Measurements from ENCODE around the gene BTBD1. TPM values are rescaled to one million over a fixed set of nuclear protein-coding genes. Genes with fewer than 3 reads are reported as not detected.

The BTBD1 gene
- total RNA-seq, 1 experiment from 2014 or later = 58.3 TPM

DNA sequence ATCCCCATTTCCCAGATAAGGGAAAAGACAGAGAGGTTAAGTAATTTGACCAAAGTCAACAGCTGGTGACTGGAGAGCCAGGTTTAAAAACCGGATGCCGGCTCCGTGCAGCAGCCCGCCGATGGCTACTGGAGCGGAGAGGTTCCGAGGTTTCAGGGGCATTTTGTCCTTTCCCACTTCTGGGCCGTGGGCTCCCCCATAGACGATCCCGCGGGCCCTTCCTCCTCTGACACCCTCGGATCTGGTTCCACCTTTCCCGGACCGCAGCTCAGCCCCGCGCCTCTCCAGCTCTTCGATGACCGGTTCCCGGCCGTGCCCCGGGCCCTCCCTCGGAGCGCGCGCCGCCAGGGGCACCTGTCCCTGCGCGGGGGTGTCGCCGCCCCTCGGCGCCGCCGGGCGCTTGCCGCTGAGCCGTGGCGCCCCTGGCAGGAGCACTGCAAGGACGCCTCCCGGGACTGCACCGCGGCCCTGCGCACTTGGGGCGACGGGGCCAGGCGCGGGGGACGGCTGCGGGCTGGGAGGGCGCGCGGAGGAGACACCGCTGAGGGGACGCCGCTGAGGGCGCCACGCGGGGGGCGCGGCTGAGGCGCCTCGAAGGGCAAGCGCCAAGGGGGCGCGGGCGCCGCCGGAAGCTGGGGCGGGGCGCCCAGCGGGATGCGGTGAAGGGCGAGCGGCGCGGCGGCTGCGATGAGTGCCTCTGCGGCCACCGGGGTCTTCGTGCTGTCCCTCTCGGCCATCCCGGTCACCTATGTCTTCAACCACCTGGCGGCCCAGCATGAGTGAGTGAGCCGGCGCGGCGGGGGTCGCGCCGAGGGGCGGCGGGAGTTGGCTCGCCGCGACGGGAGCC, 40.2 kb upstream of the BTBD1 start, which contains the start of gene TM6SF1:
Gene TM6SF1, plus strand, starts transcription at position 652 of the 847 bp plus-strand sequence. Its CDS starts 36 bp downstream, at position 688.
- peak within 1 kb of the TSS; percentile 58 for H3K4me3 ChIP-seq (ENCODE audit: low read depth, low read length, poor library complexity, severe bottlenecking)
- BruUV-seq (replicated peaks) = no TSS peak
- intact Hi-C loops (cut with micrococcal nuclease; ENCODE audit: unreplicated experiment) = loop anchor here (5.0 kb wide), 1 partner anchor 95 kb away; the partner anchor contains the start of gene C15orf40
- no peak for DNase-seq (ENCODE audit: low spot score)
- H3K36me3 ChIP-seq (ENCODE audit: insufficient read depth, low read length, poor library complexity, severe bottlenecking) = no peaks in the 10 kb centered on the region
- H3K9me3 ChIP-seq (ENCODE audit: low read depth, low read length, poor library complexity, severe bottlenecking) = no peaks in the 10 kb centered on the region
- H3K27ac ChIP-seq (ENCODE audit: low read depth, low read length, poor library complexity, severe bottlenecking) = no peak within 1 kb of the TSS
- ChIA-PET CTCF (no interaction called here), POLR2A (ENCODE audit: low non-redundant PET) (no interaction called here)
- H3K4me1 ChIP-seq (ENCODE audit: insufficient read depth, low read length, poor library complexity, severe bottlenecking) = peaks cover 10% of the 10 kb centered on the region
- H3K27me3 ChIP-seq (replicated peaks; ENCODE audit: insufficient read depth, low read depth, low read length, poor library complexity) = no peaks in the 10 kb centered on the region
- no peak for TF ChIP-seq EZH2 (IDR thresholded peaks at IDR 0.05; ENCODE audit: borderline replicate concordance, low read depth, low read length, poor library complexity, severe bottlenecking)
- TF ChIP-seq, protein P1, sequence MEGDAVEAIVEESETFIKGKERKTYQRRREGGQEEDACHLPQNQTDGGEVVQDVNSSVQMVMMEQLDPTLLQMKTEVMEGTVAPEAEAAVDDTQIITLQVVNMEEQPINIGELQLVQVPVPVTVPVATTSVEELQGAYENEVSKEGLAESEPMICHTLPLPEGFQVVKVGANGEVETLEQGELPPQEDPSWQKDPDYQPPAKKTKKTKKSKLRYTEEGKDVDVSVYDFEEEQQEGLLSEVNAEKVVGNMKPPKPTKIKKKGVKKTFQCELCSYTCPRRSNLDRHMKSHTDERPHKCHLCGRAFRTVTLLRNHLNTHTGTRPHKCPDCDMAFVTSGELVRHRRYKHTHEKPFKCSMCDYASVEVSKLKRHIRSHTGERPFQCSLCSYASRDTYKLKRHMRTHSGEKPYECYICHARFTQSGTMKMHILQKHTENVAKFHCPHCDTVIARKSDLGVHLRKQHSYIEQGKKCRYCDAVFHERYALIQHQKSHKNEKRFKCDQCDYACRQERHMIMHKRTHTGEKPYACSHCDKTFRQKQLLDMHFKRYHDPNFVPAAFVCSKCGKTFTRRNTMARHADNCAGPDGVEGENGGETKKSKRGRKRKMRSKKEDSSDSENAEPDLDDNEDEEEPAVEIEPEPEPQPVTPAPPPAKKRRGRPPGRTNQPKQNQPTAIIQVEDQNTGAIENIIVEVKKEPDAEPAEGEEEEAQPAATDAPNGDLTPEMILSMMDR (conservative IDR thresholded peaks at IDR 0.05; ENCODE audit: low read depth, low read length) = no peak

DNA sequence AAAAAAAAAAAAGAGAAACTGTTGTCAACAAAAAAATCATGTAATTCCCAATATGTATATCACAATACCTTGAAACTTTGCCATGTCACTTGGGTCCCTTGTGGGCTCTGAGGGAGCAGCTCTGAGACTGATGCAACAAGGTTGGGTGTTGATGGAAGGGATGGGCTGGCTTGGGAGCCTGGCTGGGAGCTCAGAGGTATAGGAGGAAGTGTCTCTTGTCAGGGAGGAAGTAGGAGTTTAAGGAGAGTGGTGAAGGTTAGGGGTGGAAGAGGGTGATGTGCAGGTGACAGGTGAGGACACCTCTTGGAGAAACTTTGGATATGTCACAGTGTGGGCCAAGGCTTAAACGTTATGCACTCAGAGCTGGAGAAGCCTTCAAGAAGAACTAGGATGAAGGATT, 38.4 kb upstream of the BTBD1 start:
- H3K4me3 ChIP-seq (ENCODE audit: low read depth, low read length, poor library complexity, severe bottlenecking) = no peak overlapping the region
- intact Hi-C loops (cut with micrococcal nuclease; ENCODE audit: unreplicated experiment) = loop anchor here (5.0 kb wide), 1 partner anchor 93 kb away; the partner anchor contains the start of gene C15orf40
- BruUV-seq (replicated peaks) = no TSS peak
- no peak overlapping the region for H3K27ac ChIP-seq (ENCODE audit: low read depth, low read length, poor library complexity, severe bottlenecking)
- no peaks in the 10 kb centered on the region for H3K36me3 ChIP-seq (ENCODE audit: insufficient read depth, low read length, poor library complexity, severe bottlenecking)
- CTCF ChIA-PET = no interaction called here
- peaks cover 10% of the 10 kb centered on the region for H3K4me1 ChIP-seq (ENCODE audit: insufficient read depth, low read length, poor library complexity, severe bottlenecking)
- DNase-seq (ENCODE audit: low spot score) = no peak
- POLR2A ChIA-PET (ENCODE audit: low non-redundant PET) = interaction anchor here (0.5 kb wide), 1 partner anchor 14 kb away, joined by 6 read pairs; no protein-coding TSS in a partner anchor
- H3K27me3 ChIP-seq (replicated peaks; ENCODE audit: insufficient read depth, low read depth, low read length, poor library complexity) = no peaks in the 10 kb centered on the region
- TF ChIP-seq EZH2 (IDR thresholded peaks at IDR 0.05; ENCODE audit: borderline replicate concordance, low read depth, low read length, poor library complexity, severe bottlenecking) = no peak
- TF ChIP-seq, protein P1 (conservative IDR thresholded peaks at IDR 0.05; ENCODE audit: low read depth, low read length) = no peak
- no peaks in the 10 kb centered on the region for H3K9me3 ChIP-seq (ENCODE audit: low read depth, low read length, poor library complexity, severe bottlenecking)

DNA sequence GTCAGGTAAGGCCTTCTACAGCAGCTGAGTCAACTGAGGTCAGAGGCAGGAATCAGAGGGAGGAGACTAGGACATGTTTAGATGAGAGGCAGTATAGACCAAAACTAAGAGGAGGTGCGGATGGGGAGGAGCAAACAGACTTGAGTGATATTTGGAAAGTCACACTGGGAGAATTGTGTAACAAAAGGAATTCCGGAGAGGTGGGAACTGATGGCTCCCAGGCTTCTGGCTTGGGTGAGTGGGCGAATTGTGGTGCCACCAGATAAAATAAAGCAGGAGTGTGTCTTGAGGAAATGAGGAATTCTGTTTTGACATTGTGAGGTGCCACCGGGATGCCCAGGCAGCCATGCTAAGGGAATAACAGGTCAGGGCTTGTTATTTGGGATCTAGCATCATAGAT, 37.1 kb upstream of the BTBD1 start:
- H3K4me3 ChIP-seq (ENCODE audit: low read depth, low read length, poor library complexity, severe bottlenecking) = no peak overlapping the region
- H3K27ac ChIP-seq (ENCODE audit: low read depth, low read length, poor library complexity, severe bottlenecking) = no peak overlapping the region
- H3K9me3 ChIP-seq (ENCODE audit: low read depth, low read length, poor library complexity, severe bottlenecking) = no peaks in the 10 kb centered on the region
- ChIA-PET CTCF (no interaction called here), POLR2A (ENCODE audit: low non-redundant PET) (no interaction called here)
- TF ChIP-seq, protein P1 (conservative IDR thresholded peaks at IDR 0.05; ENCODE audit: low read depth, low read length) = no peak
- TF ChIP-seq EZH2 (IDR thresholded peaks at IDR 0.05; ENCODE audit: borderline replicate concordance, low read depth, low read length, poor library complexity, severe bottlenecking) = no peak
- H3K27me3 ChIP-seq (replicated peaks; ENCODE audit: insufficient read depth, low read depth, low read length, poor library complexity) = peaks cover 8% of the 10 kb centered on the region
- DNase-seq (ENCODE audit: low spot score) = no peak
- H3K4me1 ChIP-seq (ENCODE audit: insufficient read depth, low read length, poor library complexity, severe bottlenecking) = peaks cover 10% of the 10 kb centered on the region
- intact Hi-C loops (cut with micrococcal nuclease; ENCODE audit: unreplicated experiment) = no loop called here
- no TSS peak for BruUV-seq (replicated peaks)
- no peaks in the 10 kb centered on the region for H3K36me3 ChIP-seq (ENCODE audit: insufficient read depth, low read length, poor library complexity, severe bottlenecking)

Data from A673 (cell line).